Right atrium auricular region (tissue), 2 donors: ENCODE results near the gene MLLT3. TPM values are rescaled to one million over a fixed set of nuclear protein-coding genes. Genes with fewer than 3 reads are reported as not detected.

ENCODE experiments used
- DNase-seq: peaks from one replicate; pipeline ENCODE4 v3.0.0-alpha.2; 2019; ENCODE audit warnings: low spot score
- H3K27ac ChIP-seq, 2 donors: fragments of 200-600 bp; sonication (generic); 1 replicate in 1 of 2; 2 replicates in 1 of 2; pipeline ENCODE4 v1.5.1; 2016 to 2019
- H3K27me3 ChIP-seq, 2 donors: fragments of 200-600 bp; sonication (generic); one replicate each; pipeline versions ENCODE4 v1.5.1 to v1.6.0; 2017 to 2019
- H3K36me3 ChIP-seq: fragments of 200-600 bp; sonication (generic); one replicate; pipeline ENCODE4 v1.5.1; 2016
- H3K4me1 ChIP-seq, 2 donors: fragments of 200-600 bp; sonication (generic); one replicate each; pipeline versions ENCODE4 v1.5.1 to v1.6.0; 2017 to 2019
- H3K4me3 ChIP-seq, 2 donors: fragments of 200-600 bp; sonication (generic); 1 replicate in 1 of 2; 2 replicates in 1 of 2; pipeline ENCODE4 v1.5.1; 2017 to 2019; ENCODE audit warnings: mild to moderate bottlenecking in 1 of 2, moderate library complexity in 1 of 2
- H3K9me3 ChIP-seq, 2 donors: fragments of 200-600 bp; sonication (generic); one replicate each; pipeline ENCODE4 v1.5.1; 2019
- total RNA-seq, 2 donors: library from RNA; depleted of rRNA; stranded (reverse); fragments of >200 nt; gene quantifications; one replicate each; pipeline ENCODE4 v1.1.0, GENCODE V29; 2016
- TF ChIP-seq, protein P1 (sequence below), 2 donors: fragments of 200-600 bp; sonication (generic); IDR thresholded peaks; one replicate each; pipeline ENCODE4 v1.5.1; 2019; ENCODE audit warnings: antibody characterized with exemption in 2 of 2

MLLT3 gene
- total RNA-seq, 2 donors from 2014 or later, result 5.3 to 7.6 TPM

DNA sequence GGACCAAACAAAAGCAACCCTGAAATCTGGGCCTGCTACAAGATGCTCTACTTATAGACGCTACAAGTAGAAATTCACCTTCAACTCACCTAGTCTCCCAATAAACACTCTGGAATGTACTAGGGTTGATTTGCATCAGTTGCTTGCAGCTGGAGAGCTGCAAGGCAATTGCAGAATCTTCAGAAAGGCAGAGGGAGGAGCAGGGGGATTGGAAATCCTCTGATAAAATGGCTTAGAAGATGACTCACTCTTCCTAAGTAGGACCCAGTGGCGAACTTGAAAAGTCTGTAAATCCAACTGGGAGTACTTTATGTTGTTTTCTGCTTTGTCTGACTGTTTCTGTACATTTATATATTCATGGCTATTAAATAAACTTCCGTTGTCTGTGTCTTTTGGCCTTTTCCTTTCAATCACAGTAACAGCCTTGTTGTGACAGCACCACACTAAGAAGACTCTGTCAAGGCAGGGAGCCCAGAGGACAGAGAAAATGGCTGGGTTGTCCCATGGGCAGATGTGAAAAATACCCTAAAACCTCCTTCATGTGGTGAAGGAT, 14.7 kb upstream of the MLLT3 start:
- no peaks in the 10 kb centered on the region for H3K9me3 ChIP-seq
- H3K4me1 ChIP-seq, result no peaks in the 10 kb centered on the region
- no peaks in the 10 kb centered on the region for H3K36me3 ChIP-seq

DNA sequence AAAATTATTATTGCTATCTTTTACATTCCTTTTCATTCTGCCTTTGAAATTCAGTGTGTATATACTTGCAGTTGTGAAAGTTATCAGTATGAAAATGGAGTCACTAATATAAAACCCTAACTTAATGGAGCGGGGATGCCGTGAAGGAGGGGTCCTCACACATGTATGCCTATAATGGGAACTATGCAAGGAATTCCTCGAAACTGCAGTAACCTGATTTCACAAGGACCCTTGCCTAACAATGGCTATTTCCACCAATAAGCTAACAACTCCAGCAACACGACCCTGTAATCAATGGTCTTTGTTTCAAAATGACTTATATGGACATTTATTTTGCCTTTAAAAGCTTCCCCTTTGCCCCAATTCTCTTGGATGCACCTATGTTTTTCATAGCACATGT, 12.6 kb upstream of the MLLT3 start:
- Histone ChIP-seq H3K9me3 (no peaks in the 10 kb centered on the region), H3K27ac (no peak overlapping the region), H3K36me3 (no peaks in the 10 kb centered on the region), H3K27me3 (no peaks in the 10 kb centered on the region), H3K4me1 (no peaks in the 10 kb centered on the region), H3K4me3 (no peak overlapping the region)
- DNase-seq, result no peak
- TF ChIP-seq, protein P1, sequence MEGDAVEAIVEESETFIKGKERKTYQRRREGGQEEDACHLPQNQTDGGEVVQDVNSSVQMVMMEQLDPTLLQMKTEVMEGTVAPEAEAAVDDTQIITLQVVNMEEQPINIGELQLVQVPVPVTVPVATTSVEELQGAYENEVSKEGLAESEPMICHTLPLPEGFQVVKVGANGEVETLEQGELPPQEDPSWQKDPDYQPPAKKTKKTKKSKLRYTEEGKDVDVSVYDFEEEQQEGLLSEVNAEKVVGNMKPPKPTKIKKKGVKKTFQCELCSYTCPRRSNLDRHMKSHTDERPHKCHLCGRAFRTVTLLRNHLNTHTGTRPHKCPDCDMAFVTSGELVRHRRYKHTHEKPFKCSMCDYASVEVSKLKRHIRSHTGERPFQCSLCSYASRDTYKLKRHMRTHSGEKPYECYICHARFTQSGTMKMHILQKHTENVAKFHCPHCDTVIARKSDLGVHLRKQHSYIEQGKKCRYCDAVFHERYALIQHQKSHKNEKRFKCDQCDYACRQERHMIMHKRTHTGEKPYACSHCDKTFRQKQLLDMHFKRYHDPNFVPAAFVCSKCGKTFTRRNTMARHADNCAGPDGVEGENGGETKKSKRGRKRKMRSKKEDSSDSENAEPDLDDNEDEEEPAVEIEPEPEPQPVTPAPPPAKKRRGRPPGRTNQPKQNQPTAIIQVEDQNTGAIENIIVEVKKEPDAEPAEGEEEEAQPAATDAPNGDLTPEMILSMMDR (IDR thresholded peaks at IDR 0.05), result no peak

More for the DNA sequence above, 14.7 kb upstream of the MLLT3 start:
- Histone ChIP-seq H3K4me3 (no peak overlapping the region), H3K27me3 (no peaks in the 10 kb centered on the region), H3K27ac (no peak overlapping the region)
- no peak for DNase-seq
- TF ChIP-seq, protein P1 (IDR thresholded peaks at IDR 0.05), result no peak

DNA sequence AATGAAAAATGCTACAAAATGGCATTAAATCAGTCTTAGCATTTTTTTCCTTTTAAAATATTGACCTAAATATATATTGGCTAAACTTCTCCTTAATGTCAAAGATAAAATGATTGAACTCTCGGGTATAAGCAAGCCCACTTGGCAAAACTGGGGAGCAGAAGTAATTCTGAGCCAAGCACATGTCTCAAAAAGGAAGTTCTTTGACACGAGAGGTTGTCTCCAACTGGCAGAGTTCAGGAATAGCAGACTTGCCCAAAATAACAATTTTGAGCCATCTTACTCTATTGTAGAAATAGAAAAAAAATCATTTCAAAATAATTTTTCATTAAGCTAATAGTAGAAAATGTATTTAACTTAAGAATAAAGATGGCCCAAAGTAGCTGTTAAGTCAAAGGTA, 10.4 kb upstream of the MLLT3 start:
- no peaks in the 10 kb centered on the region for H3K9me3 ChIP-seq
- no peak for DNase-seq
- H3K4me3 ChIP-seq, result no peak overlapping the region
- TF ChIP-seq, protein P1 (IDR thresholded peaks at IDR 0.05), result no peak
- H3K36me3 ChIP-seq, result no peaks in the 10 kb centered on the region
- H3K27ac ChIP-seq, result no peak overlapping the region
- H3K4me1 ChIP-seq, result no peaks in the 10 kb centered on the region
- no peaks in the 10 kb centered on the region for H3K27me3 ChIP-seq

DNA sequence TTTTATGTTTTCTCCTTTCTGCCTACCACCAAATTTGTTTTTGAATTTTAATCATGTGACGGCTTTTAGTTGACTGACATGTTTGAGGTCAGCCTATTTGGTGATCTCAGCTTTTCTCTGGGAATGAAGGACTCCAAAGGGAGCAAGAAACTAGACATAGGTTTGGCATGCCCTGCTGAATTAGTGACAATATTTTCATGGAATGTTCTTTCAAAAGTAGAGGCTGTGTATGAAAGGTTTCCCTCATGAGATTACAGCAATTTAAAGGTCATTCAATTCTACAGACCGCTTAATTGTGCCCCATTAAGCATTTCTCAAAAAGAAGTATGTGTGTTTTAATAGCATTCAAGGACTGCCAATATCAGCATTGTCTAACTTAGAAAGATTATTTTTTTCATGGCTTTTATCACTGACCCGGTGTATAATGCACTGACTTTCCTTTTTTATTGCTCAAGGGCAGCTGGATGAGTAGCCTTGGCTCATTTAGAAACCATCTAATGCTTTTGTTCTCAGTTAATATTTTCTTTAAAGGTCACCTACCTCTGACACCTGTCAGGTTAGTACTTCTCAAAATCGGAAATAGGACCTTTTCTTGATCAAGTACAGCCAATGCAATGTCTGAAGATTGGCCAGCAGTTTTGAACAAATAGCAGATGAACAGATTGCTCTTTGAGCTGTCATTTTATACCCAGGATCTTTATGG, 8.1 kb upstream of the MLLT3 start:
- H3K4me3 ChIP-seq, result no peak overlapping the region
- H3K27me3 ChIP-seq, result no peaks in the 10 kb centered on the region
- H3K27ac ChIP-seq, result no peak overlapping the region
- TF ChIP-seq, protein P1 (IDR thresholded peaks at IDR 0.05), result no peak
- no peaks in the 10 kb centered on the region for H3K4me1 ChIP-seq
- DNase-seq, result no peak
- H3K9me3 ChIP-seq, result no peaks in the 10 kb centered on the region
- H3K36me3 ChIP-seq, result no peaks in the 10 kb centered on the region

DNA sequence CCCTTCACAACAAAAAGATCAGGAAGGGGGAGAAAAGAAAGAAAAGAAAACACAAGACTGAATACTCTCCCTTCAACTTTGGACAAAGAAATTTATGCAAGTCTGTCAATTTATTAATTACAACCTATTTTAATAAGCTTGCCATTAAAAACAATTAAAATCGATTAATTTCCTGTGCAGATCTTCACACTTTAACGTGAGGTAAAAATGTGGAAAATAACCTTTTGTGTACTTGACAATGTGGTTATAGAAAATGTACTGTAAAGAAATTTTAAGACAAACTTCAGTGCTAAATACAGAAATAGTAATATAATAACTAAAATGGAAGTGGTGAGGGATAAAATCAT, 2.7 kb upstream of the MLLT3 start:
- no peaks in the 10 kb centered on the region for H3K9me3 ChIP-seq
- DNase-seq, result no peak
- peaks cover 0 to 12% of the 10 kb centered on the region in 2 donors for H3K4me1 ChIP-seq
- TF ChIP-seq, protein P1 (IDR thresholded peaks at IDR 0.05), result peak in 1 of 2 donors; percentile 8
- H3K36me3 ChIP-seq, result no peaks in the 10 kb centered on the region
- H3K27ac ChIP-seq, result peak overlapping the region in 1 of 2 donors; percentile 95
- H3K27me3 ChIP-seq, result no peaks in the 10 kb centered on the region
- peak overlapping the region; percentile 95 to 96 for H3K4me3 ChIP-seq
